ENCODE data around the gene ZNF282.

ZNF282 gene

DNA sequence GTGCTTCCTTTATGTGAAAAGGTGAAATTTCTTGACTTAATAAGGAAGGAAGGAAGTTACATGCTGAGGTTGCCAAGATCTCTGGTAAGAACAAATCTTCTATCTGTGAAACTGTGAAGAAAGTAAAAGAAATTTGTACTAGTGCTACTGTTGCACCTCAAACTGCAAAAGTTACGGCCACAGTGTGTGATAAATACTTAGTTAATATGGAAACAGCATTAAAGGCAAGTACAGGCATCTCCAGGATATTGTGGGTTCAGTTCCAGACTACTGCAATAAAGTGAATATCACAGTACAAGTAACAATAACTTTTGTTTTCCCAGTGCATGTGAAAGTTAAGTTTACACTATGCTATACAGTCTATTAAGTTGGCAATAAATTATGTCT, 22.8 kb upstream of the ZNF282 start:
- TF ChIP-seq, protein P1, sequence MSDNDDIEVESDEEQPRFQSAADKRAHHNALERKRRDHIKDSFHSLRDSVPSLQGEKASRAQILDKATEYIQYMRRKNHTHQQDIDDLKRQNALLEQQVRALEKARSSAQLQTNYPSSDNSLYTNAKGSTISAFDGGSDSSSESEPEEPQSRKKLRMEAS (IDR thresholded peaks at IDR 0.05; ENCODE audit: low read depth, low read length), result no peak
- no peak overlapping the region for H3K4me3 ChIP-seq (ENCODE audit: low read depth, low read length)
- no peak for DNase-seq (ENCODE audit: low read depth)

DNA sequence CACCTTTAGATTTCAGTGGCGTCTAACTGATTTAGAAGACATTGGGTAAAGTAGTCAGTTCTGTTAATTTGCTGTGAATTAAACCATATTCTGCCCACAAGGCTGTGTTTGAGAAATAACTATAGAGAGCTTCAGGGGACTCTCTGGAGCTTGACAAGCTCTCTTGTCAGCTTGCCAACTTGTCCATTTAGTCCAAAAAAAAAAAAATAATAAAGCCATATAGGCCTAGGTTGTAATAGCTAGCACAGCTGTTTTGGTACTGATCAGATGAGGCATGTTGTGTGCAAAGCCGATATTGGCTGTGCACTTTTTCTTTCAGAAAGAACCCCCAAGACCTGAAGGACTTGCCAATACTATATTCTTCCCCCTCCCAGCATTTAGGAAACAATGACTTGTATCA, 20.2 kb upstream of the ZNF282 start:
- no peak overlapping the region for H3K4me3 ChIP-seq (ENCODE audit: low read depth, low read length)
- TF ChIP-seq, protein P1 (IDR thresholded peaks at IDR 0.05; ENCODE audit: low read depth, low read length), result no peak
- TF ChIP-seq, protein P2, sequence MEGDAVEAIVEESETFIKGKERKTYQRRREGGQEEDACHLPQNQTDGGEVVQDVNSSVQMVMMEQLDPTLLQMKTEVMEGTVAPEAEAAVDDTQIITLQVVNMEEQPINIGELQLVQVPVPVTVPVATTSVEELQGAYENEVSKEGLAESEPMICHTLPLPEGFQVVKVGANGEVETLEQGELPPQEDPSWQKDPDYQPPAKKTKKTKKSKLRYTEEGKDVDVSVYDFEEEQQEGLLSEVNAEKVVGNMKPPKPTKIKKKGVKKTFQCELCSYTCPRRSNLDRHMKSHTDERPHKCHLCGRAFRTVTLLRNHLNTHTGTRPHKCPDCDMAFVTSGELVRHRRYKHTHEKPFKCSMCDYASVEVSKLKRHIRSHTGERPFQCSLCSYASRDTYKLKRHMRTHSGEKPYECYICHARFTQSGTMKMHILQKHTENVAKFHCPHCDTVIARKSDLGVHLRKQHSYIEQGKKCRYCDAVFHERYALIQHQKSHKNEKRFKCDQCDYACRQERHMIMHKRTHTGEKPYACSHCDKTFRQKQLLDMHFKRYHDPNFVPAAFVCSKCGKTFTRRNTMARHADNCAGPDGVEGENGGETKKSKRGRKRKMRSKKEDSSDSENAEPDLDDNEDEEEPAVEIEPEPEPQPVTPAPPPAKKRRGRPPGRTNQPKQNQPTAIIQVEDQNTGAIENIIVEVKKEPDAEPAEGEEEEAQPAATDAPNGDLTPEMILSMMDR (IDR thresholded peaks at IDR 0.05; ENCODE audit: low read depth, low read length), result no peak
- no peak for TF ChIP-seq MYC (IDR thresholded peaks at IDR 0.05; ENCODE audit: low read depth, low read length)
- no peak for TF ChIP-seq POLR2A (IDR thresholded peaks at IDR 0.05; ENCODE audit: extremely low read depth, insufficient read length)
- DNase-seq (ENCODE audit: low read depth), result no peak

DNA sequence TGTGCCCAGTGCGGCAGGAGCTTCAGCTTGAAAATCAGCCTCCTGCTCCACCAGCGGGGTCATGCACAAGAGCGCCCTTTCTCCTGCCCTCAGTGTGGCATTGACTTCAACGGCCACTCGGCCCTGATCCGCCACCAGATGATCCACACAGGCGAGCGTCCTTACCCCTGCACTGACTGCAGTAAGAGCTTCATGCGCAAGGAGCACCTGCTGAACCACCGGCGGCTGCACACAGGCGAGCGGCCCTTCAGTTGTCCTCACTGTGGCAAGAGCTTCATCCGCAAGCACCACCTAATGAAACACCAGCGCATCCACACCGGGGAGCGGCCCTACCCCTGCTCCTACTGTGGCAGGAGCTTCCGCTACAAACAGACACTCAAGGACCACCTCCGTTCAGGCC, 16.1 kb upstream of the ZNF282 start:
- H3K4me3 ChIP-seq (ENCODE audit: low read depth, low read length), result no peak overlapping the region
- no peak for TF ChIP-seq POLR2A (IDR thresholded peaks at IDR 0.05; ENCODE audit: extremely low read depth, insufficient read length)
- TF ChIP-seq MYC (IDR thresholded peaks at IDR 0.05; ENCODE audit: low read depth, low read length), result no peak
- TF ChIP-seq, protein P1 (IDR thresholded peaks at IDR 0.05; ENCODE audit: low read depth, low read length), result no peak
- TF ChIP-seq, protein P2 (IDR thresholded peaks at IDR 0.05; ENCODE audit: low read depth, low read length), result no peak

DNA sequence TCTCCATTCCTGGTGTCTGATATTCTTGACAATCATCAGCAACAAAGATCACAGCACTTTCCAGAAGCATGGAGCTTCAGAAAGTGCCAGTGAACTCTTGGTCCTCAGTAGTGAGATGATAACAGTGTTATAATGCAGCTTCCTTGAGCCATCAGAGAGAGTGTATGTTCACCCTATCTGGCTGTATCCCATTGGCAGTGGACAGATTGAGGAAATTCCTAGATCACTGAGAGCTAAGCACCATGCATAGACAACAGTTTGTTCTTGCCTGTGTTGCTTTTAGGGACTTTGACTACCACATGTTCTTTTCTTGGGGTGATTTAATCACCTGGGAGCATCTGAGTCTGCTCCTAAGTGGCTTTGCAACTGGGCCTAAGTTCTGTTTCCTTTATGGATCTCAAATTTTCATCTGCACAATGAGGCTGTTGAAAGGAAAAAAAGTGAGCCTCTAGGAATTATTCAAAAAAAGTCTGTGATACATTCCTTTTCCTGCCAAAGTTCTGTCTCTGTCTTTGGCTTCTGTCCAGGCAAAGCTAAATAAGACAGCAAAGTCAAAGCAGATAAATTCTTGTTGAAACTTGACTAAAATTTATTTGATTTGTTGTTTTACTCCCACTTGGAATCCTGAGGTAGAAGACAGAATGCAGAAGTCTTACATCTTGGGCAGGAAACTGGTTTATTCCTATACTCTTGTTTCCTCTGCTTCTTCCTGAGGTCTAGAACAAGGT, 14.5 kb upstream of the ZNF282 start:
- TF ChIP-seq, protein P1 (IDR thresholded peaks at IDR 0.05; ENCODE audit: low read depth, low read length), result no peak
- TF ChIP-seq MYC (IDR thresholded peaks at IDR 0.05; ENCODE audit: low read depth, low read length) (no peak), POLR2A (IDR thresholded peaks at IDR 0.05; ENCODE audit: extremely low read depth, insufficient read length) (no peak)
- TF ChIP-seq, protein P2 (IDR thresholded peaks at IDR 0.05; ENCODE audit: low read depth, low read length), result no peak
- H3K4me3 ChIP-seq (ENCODE audit: low read depth, low read length), result no peak overlapping the region
- no peak for DNase-seq (ENCODE audit: low read depth)

More for the DNA sequence above, 16.1 kb upstream of the ZNF282 start:
- no peak for DNase-seq (ENCODE audit: low read depth)

DNA sequence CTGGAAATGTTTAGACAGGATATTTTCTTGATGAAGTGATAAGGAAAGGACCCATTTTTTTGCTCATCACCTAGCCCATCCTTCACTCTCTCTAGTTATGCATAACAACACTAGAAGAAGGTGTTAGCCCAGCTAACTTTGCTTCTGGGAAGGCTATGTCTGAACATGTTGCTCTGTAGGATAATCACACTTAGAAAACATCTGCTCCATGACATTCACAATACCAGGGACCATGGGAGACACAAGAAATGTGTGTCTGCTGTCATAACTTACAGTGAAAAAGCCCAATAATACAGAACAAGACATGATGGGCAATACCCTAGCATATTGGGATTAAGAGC, 13.9 kb upstream of the ZNF282 start:
- DNase-seq (ENCODE audit: low read depth), result no peak
- TF ChIP-seq, protein P1 (IDR thresholded peaks at IDR 0.05; ENCODE audit: low read depth, low read length), result no peak
- no peak for TF ChIP-seq POLR2A (IDR thresholded peaks at IDR 0.05; ENCODE audit: extremely low read depth, insufficient read length)
- TF ChIP-seq, protein P2 (IDR thresholded peaks at IDR 0.05; ENCODE audit: low read depth, low read length), result no peak
- no peak for TF ChIP-seq MYC (IDR thresholded peaks at IDR 0.05; ENCODE audit: low read depth, low read length)
- H3K4me3 ChIP-seq (ENCODE audit: low read depth, low read length), result no peak overlapping the region

DNA sequence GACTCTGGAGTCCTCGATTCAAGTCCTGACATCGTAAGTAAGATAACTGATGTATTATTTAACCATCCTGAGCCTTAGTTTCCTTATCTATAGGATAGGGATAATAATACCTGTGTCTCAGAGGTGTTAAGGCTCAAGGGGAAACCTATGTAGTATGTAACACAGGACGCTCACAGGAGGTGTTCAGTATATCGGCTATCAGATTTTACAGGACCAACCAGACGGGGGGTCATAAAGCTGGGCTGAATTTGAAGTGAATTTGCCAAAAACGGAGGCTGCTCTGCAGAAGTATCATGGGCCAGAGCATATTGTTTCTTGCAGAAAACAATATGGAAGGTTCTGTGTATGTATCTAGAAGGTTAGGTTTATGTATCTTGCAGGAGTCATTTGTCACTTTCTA, 11.1 kb upstream of the ZNF282 start:
- TF ChIP-seq, protein P2 (IDR thresholded peaks at IDR 0.05; ENCODE audit: low read depth, low read length), result no peak
- TF ChIP-seq, protein P1 (IDR thresholded peaks at IDR 0.05; ENCODE audit: low read depth, low read length), result no peak
- TF ChIP-seq MYC (IDR thresholded peaks at IDR 0.05; ENCODE audit: low read depth, low read length), result no peak
- no peak for TF ChIP-seq POLR2A (IDR thresholded peaks at IDR 0.05; ENCODE audit: extremely low read depth, insufficient read length)
- no peak overlapping the region for H3K4me3 ChIP-seq (ENCODE audit: low read depth, low read length)
- no peak for DNase-seq (ENCODE audit: low read depth)
